DOHH2 (cell line): ENCODE measurements around the gene STK33.

Experiments used
- H3F3A ChIP-seq: fragments of 200-600 bp; sonication (generic), shearing (Covaris generic); 2 replicates; pipeline ENCODE4 v1.6.0; 2016; ENCODE audit warnings: antibody characterized with exemption, mild to moderate bottlenecking; ENCODE audit not compliant: control insufficient read depth, insufficient read depth
- H3K27ac ChIP-seq: fragments of 200-600 bp; sonication (generic); 2 replicates; pipeline ENCODE4 v1.5.1; 2014; ENCODE audit warnings: low read depth, mild to moderate bottlenecking, low read length, moderate library complexity
- H3K27me3 ChIP-seq: fragments of 200-600 bp; sonication (generic); 2 replicates; pipeline ENCODE4 v1.6.1; 2014; ENCODE audit warnings: mild to moderate bottlenecking, low read length, mixed read lengths; ENCODE audit not compliant: control insufficient read depth
- H3K36me3 ChIP-seq: fragments of 200-600 bp; sonication (generic); 2 replicates; pipeline ENCODE4 v1.6.1; 2014; ENCODE audit warnings: mild to moderate bottlenecking, low read length, moderate library complexity, mixed read lengths; ENCODE audit not compliant: control insufficient read depth
- H3K4me1 ChIP-seq: fragments of 200-600 bp; sonication (generic); 2 replicates; pipeline ENCODE4 v1.6.1; 2014; ENCODE audit warnings: mild to moderate bottlenecking, low read length, mixed read lengths; ENCODE audit not compliant: control insufficient read depth
- H3K4me2 ChIP-seq: fragments of 200-600 bp; sonication (generic); 2 replicates; pipeline ENCODE4 v1.6.0; 2014; ENCODE audit warnings: mild to moderate bottlenecking, low read length, moderate library complexity
- H3K4me3 ChIP-seq: fragments of 200-600 bp; sonication (generic); 2 replicates; pipeline ENCODE4 v1.5.1; 2014; ENCODE audit warnings: mild to moderate bottlenecking, low read length, mixed read lengths
- H3K79me2 ChIP-seq: fragments of 200-600 bp; sonication (generic); 2 replicates; pipeline ENCODE4 v1.6.1; 2014; ENCODE audit warnings: mild to moderate bottlenecking, low read length, mixed read lengths; ENCODE audit not compliant: control insufficient read depth
- H3K9me2 ChIP-seq: fragments of 200-600 bp; sonication (generic); replicated peaks from 2 replicates; pipeline ENCODE4 v1.6.1; 2014; ENCODE audit warnings: mild to moderate bottlenecking, low read length, mixed read lengths; ENCODE audit not compliant: control insufficient read depth
- H3K9me3 ChIP-seq: fragments of 200-600 bp; sonication (generic); 2 replicates; pipeline ENCODE4 v1.6.1; 2014; ENCODE audit warnings: antibody characterized with exemption, low read length, mixed read lengths; ENCODE audit not compliant: control insufficient read depth, insufficient read depth
- H4K20me1 ChIP-seq: fragments of 200-600 bp; sonication (generic); 2 replicates; pipeline ENCODE4 v1.6.0; 2014; ENCODE audit warnings: low read depth, mild to moderate bottlenecking, antibody characterized with exemption, low read length, moderate library complexity; ENCODE audit not compliant: control insufficient read depth, insufficient read depth
- EZH2phosphoT487 ChIP-seq: fragments of 200-600 bp; sonication (generic); IDR thresholded peaks from 2 replicates; pipeline ENCODE4 v1.6.1; 2017; ENCODE audit warnings: borderline replicate concordance, mild to moderate bottlenecking, antibody characterized with exemption, low read length, moderate library complexity, mixed read lengths
- TF ChIP-seq, protein P1 (sequence below): fragments of 200-600 bp; sonication (generic); IDR thresholded peaks from one replicate; pipeline ENCODE4 v1.5.1; 2014; ENCODE audit warnings: antibody characterized with exemption, mild to moderate bottlenecking, low read depth, low read length; ENCODE audit not compliant: poor library complexity, severe bottlenecking

The STK33 gene

DNA sequence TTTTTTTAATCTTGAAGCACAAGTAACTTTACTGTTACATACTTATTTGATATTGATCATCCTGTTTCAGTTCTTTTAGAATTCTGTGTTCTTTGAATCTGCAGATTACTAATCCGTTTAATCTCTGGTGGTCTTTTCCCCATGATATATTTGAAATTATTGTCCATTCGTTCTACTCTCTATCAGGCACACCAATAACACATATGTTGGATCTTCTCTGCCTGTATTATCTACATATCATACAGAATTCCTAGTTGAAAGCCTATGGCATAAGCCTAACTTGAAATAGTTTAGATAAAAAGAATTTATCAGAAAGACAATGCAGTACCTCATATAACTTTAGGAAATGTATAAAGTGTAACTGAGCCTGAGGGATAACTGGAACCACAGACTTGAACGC is 32.6 kb downstream of the STK33 start:
- Histone ChIP-seq H3K79me2 (no peaks in the 10 kb centered on the region), H3K4me2 (no peak overlapping the region), H3K36me3 (no peaks in the 10 kb centered on the region), H3K4me1 (no peaks in the 10 kb centered on the region), H3K9me3 (no peaks in the 10 kb centered on the region), H3K9me2 (no peaks in the 10 kb centered on the region), H3F3A (no peaks in the 10 kb centered on the region), H3K27me3 (no peaks in the 10 kb centered on the region), H3K4me3 (no peak overlapping the region), H3K27ac (no peak overlapping the region), H4K20me1 (no peaks in the 10 kb centered on the region)
- TF ChIP-seq, protein P1, sequence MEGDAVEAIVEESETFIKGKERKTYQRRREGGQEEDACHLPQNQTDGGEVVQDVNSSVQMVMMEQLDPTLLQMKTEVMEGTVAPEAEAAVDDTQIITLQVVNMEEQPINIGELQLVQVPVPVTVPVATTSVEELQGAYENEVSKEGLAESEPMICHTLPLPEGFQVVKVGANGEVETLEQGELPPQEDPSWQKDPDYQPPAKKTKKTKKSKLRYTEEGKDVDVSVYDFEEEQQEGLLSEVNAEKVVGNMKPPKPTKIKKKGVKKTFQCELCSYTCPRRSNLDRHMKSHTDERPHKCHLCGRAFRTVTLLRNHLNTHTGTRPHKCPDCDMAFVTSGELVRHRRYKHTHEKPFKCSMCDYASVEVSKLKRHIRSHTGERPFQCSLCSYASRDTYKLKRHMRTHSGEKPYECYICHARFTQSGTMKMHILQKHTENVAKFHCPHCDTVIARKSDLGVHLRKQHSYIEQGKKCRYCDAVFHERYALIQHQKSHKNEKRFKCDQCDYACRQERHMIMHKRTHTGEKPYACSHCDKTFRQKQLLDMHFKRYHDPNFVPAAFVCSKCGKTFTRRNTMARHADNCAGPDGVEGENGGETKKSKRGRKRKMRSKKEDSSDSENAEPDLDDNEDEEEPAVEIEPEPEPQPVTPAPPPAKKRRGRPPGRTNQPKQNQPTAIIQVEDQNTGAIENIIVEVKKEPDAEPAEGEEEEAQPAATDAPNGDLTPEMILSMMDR, result no peak
- TF ChIP-seq EZH2phosphoT487, result no peak

DNA sequence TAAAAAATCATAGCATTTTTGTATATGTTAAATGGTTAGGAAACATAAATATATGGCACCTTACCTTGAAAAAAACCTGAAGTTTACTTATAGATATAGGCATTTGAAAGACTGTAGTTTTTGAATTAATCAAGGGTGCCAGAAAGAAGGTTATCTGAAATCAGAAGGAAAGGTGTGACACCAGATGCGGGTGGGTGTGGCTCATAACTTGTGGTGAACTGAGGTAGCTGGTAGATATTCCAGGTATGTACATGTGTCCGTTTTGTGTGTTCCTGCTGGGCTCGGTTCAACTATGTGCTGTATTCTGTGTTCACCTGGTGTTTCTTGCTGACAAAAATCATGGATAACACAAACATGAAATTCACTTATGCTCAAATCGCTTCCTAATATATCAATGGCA is 35.6 kb downstream of the STK33 start:
- TF ChIP-seq, protein P1, result no peak
- no peaks in the 10 kb centered on the region for H4K20me1 ChIP-seq

DNA sequence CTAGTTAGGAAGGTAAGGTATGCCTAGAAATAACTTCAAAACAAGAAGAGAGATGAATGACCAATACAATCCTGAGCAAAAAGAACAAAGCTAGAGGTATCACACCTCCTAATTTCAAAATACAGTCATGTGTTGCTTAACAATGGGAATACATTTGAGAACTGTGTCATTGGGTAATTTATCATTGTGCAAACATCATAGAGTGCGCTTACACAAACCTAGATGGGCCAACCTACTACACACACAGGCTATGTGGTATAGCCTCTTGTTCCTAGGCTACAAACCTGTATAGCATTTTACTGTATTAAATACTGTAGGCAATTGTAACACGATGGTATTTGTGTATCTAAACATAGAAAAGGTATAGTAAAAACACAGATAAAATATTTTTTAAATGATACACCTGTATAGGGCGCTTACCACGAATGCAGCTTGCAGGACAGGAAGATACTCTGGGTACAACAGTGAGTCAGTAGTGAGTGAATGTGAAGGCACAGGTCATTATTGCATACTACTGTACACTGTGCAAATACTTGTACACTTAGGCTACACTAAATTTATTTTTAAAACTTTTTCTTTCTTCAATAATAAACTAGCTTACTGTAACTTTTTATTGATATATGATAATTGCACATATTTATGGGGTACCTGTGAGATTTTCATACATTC is 48.2 kb downstream of the STK33 start:
- Histone ChIP-seq H4K20me1 (no peaks in the 10 kb centered on the region), H3K79me2 (no peaks in the 10 kb centered on the region), H3K36me3 (no peaks in the 10 kb centered on the region), H3K27me3 (no peaks in the 10 kb centered on the region), H3K9me2 (no peaks in the 10 kb centered on the region), H3F3A (no peaks in the 10 kb centered on the region), H3K9me3 (peaks cover 3% of the 10 kb centered on the region; the same call in 1 of the 2 replicates), H3K4me2 (no peak overlapping the region), H3K27ac (no peak overlapping the region), H3K4me1 (no peaks in the 10 kb centered on the region), H3K4me3 (no peak overlapping the region)
- TF ChIP-seq, protein P1, result no peak
- no peak for TF ChIP-seq EZH2phosphoT487

More for the DNA sequence above, 35.6 kb downstream of the STK33 start:
- Histone ChIP-seq H3K4me3 (no peak overlapping the region), H3F3A (no peaks in the 10 kb centered on the region), H3K4me1 (no peaks in the 10 kb centered on the region), H3K4me2 (no peak overlapping the region), H3K27me3 (no peaks in the 10 kb centered on the region), H3K9me3 (no peaks in the 10 kb centered on the region), H3K79me2 (no peaks in the 10 kb centered on the region), H3K36me3 (no peaks in the 10 kb centered on the region), H3K27ac (no peak overlapping the region), H3K9me2 (no peaks in the 10 kb centered on the region)

DNA sequence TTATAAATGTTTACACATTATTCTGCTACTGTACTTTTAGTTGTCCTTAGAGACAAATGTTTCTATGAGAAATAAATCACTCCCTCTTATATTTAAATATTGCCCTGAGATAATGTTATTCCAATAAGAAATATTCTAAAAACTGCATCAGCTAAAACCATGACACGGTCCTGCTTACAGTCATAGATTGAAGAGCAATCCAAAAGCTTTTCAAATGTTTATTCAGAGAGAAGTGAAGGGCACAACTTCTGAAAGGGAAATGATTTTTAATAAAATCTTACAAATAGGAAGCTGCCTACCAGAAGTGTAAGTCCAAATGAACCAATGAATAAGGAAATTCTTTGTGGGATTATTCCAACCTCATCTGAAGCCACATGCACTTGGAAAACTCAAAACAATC is 49.2 kb downstream of the STK33 start:
- TF ChIP-seq EZH2phosphoT487, result no peak
- TF ChIP-seq, protein P1, result no peak
- no peaks in the 10 kb centered on the region for H3K4me1 ChIP-seq
- no peaks in the 10 kb centered on the region for H4K20me1 ChIP-seq
- H3K27me3 ChIP-seq, result no peaks in the 10 kb centered on the region
- H3K27ac ChIP-seq, result no peak overlapping the region
- no peak overlapping the region for H3K4me3 ChIP-seq
- no peaks in the 10 kb centered on the region for H3K36me3 ChIP-seq
- H3K79me2 ChIP-seq, result no peaks in the 10 kb centered on the region
- H3K4me2 ChIP-seq, result no peak overlapping the region
- no peaks in the 10 kb centered on the region for H3K9me2 ChIP-seq
- H3K9me3 ChIP-seq, result peaks cover 3% of the 10 kb centered on the region; the same call in 1 of the 2 replicates
- H3F3A ChIP-seq, result no peaks in the 10 kb centered on the region
